ENCODE measurements around the gene MIEN1. TPM values are rescaled to one million over a fixed set of nuclear protein-coding genes. Genes with fewer than 3 reads are reported as not detected.
"Not testable (repeated sequence)": the region's sequence is repeated elsewhere in the genome, so short reads cannot be mapped to it uniquely, and the experiment has no call there.

MIEN1 gene
- total RNA-seq, 2 donors from 2014 or later, result 46.5 to 119 TPM

DNA sequence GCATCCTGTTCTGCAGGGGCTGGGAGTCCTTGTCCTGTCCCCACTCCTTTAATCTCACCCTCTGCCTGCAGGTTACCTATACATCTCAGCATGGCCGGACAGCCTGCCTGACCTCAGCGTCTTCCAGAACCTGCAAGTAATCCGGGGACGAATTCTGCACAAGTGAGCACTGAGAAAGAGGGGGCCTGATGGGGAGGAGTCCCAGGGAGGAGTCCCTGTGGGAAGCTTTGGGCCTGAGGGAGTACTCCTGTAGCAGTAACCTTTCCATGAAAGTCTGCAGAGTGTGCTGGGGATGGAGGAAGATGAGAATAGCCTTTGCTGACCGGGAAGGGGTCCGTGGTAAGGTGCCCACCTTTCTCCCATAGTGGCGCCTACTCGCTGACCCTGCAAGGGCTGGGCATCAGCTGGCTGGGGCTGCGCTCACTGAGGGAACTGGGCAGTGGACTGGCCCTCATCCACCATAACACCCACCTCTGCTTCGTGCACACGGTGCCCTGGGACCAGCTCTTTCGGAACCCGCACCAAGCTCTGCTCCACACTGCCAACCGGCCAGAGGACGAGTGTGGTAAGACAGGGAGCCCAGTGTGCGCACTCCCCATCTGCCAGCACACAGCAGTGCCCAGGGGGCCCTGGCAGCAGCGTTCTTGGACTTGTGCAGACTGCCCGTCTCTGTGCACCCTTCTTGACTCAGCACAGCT, 14.8 kb downstream of the MIEN1 start:
- no peaks in the 10 kb centered on the region for H3K27me3 ChIP-seq (replicated peaks; ENCODE audit: insufficient read depth)
- peaks cover 6 to 9% of the 10 kb centered on the region in 2 donors for H3K36me3 ChIP-seq
- peak overlapping the region; percentile 82 to 88 for H3K27ac ChIP-seq
- DNase-seq (ENCODE audit: low spot score), result no peak
- intact Hi-C loops (cut with DNase I), result no loop called here
- H3K4me1 ChIP-seq (replicated peaks), result peaks cover 15% of the 10 kb centered on the region
- H3K4me3 ChIP-seq, result no peak overlapping the region
- TF ChIP-seq POLR2A (IDR thresholded peaks at IDR 0.05) (no peak), POLR2AphosphoS5 (IDR thresholded peaks at IDR 0.05) (no peak)
- TF ChIP-seq, protein P1, sequence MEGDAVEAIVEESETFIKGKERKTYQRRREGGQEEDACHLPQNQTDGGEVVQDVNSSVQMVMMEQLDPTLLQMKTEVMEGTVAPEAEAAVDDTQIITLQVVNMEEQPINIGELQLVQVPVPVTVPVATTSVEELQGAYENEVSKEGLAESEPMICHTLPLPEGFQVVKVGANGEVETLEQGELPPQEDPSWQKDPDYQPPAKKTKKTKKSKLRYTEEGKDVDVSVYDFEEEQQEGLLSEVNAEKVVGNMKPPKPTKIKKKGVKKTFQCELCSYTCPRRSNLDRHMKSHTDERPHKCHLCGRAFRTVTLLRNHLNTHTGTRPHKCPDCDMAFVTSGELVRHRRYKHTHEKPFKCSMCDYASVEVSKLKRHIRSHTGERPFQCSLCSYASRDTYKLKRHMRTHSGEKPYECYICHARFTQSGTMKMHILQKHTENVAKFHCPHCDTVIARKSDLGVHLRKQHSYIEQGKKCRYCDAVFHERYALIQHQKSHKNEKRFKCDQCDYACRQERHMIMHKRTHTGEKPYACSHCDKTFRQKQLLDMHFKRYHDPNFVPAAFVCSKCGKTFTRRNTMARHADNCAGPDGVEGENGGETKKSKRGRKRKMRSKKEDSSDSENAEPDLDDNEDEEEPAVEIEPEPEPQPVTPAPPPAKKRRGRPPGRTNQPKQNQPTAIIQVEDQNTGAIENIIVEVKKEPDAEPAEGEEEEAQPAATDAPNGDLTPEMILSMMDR (IDR thresholded peaks at IDR 0.05), result no peak
- H3K9me3 ChIP-seq, result no peaks in the 10 kb centered on the region
- 85% methylated on average over 18 of the region's 18 CpGs for WGBS

DNA sequence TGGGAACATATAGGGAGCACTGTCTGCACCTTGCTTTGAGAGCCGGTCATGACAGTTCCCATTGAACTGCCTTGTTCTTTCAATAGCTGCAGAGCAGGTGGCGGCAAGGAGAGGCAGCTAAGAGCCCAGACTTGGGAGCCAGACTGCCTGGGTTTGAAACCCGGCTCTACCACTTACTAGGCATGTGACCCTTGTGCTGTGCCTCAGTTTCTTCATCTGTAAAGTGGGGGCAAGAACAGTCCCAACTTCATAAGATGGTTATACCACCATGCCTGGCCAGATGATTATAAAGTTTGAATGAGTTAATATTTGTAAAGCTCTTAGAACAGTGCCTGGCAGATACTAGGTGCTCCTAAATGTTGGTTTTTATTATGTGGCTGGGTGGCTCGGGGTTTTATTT, 16.1 kb downstream of the MIEN1 start:
- H3K4me3 ChIP-seq, result no peak overlapping the region
- TF ChIP-seq POLR2AphosphoS5 (IDR thresholded peaks at IDR 0.05) (no peak), POLR2A (IDR thresholded peaks at IDR 0.05) (no peak)
- TF ChIP-seq, protein P1 (IDR thresholded peaks at IDR 0.05), result no peak

DNA sequence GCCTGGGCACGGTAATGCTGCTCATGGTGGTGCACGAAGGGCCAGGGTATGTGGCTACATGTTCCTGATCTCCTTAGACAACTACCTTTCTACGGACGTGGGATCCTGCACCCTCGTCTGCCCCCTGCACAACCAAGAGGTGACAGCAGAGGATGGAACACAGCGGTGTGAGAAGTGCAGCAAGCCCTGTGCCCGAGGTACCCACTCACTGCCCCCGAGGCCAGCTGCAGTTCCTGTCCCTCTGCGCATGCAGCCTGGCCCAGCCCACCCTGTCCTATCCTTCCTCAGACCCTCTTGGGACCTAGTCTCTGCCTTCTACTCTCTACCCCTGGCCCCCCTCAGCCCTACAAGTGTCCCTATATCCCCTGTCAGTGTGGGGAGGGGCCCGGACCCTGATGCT, 18.5 kb downstream of the MIEN1 start:
- peaks cover 7 to 28% of the 10 kb centered on the region in 2 donors for H3K36me3 ChIP-seq
- DNase-seq (ENCODE audit: low spot score), result no peak
- H3K9me3 ChIP-seq, result no peaks in the 10 kb centered on the region
- no peak overlapping the region for H3K27ac ChIP-seq
- intact Hi-C loops (cut with DNase I), result no loop called here
- no peaks in the 10 kb centered on the region for H3K27me3 ChIP-seq (replicated peaks; ENCODE audit: insufficient read depth)
- TF ChIP-seq, protein P1 (IDR thresholded peaks at IDR 0.05), result no peak
- TF ChIP-seq POLR2AphosphoS5 (IDR thresholded peaks at IDR 0.05) (no peak), POLR2A (IDR thresholded peaks at IDR 0.05) (no peak)
- no peak overlapping the region for H3K4me3 ChIP-seq
- H3K4me1 ChIP-seq (replicated peaks), result peaks cover 24% of the 10 kb centered on the region
- 87% methylated on average over 10 of the region's 10 CpGs for WGBS

More for the DNA sequence above, 16.1 kb downstream of the MIEN1 start:
- no peaks in the 10 kb centered on the region for H3K27me3 ChIP-seq (replicated peaks; ENCODE audit: insufficient read depth)
- H3K27ac ChIP-seq, result no peak overlapping the region
- intact Hi-C loops (cut with DNase I), result no loop called here
- peaks cover 15% of the 10 kb centered on the region for H3K4me1 ChIP-seq (replicated peaks)
- peaks cover 7 to 20% of the 10 kb centered on the region in 2 donors for H3K36me3 ChIP-seq
- DNase-seq (ENCODE audit: low spot score), result no peak
- H3K9me3 ChIP-seq, result no peaks in the 10 kb centered on the region
- WGBS, result 86% methylated on average over 4 of the region's 4 CpGs

DNA sequence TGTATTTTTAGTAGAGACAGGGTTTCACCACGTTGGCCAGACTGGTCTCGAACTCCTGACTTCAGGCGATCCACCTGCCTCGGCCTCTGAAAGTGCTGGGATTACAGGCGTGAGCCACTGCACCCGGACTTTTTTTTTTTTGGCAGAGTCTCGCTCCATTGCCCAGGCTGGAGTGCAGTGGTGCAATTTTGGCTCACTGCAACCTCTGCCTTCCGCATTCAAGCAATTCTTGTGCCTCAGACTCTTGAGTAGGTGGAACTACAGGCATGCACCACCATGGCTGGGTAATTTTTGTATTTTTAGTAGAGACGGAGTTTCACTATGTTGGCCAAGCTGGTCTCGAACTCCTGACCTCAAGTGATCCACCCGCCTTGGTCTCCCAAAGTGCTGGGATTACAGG, 19.3 kb downstream of the MIEN1 start:
- not testable (repeated sequence) for DNase-seq (ENCODE audit: low spot score)
- 94% methylated on average over 11 of the region's 11 CpGs for WGBS

DNA sequence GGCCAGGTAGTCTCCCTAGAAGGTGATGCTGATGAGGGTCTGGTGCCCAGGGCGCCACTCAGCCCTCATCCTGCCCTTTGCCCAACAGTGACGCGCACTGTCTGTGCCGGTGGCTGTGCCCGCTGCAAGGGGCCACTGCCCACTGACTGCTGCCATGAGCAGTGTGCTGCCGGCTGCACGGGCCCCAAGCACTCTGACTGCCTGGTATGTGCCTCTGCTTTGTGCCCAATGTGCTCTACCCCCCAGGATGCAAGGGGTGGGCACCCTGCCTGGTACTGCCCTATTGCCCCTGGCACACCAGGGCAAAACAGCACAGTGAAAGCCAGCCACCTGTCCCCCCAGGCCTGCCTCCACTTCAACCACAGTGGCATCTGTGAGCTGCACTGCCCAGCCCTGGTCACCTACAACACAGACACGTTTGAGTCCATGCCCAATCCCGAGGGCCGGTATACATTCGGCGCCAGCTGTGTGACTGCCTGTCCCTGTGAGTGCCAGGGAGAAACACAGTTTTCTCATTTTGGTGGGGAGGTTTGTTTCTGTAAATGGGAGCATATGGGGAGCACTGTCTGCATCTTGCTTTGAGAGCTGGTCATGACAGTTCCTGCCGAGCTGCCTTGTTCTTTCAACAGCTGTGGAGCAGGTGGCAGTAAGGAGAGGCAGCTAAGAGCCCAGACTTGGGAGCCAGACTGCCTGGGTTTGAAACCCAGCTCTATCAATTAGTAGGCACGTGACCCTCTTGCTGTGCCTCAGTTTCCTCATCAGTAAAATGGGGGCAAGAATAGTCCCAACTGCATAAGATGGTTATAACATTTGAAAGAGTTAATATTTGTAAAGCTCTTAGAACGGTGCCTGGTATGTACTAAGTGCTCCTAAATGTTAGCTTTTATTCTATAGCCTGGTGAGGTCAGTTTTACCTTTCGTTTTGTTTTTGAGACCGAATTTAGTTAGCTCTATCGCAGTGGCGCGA, 20.1 kb downstream of the MIEN1 start:
- H3K4me1 ChIP-seq (replicated peaks), result peaks cover 21% of the 10 kb centered on the region
- no peak overlapping the region for H3K4me3 ChIP-seq
- H3K36me3 ChIP-seq, result peaks cover 7 to 28% of the 10 kb centered on the region in 2 donors
- H3K27me3 ChIP-seq (replicated peaks; ENCODE audit: insufficient read depth), result no peaks in the 10 kb centered on the region
- TF ChIP-seq POLR2AphosphoS5 (IDR thresholded peaks at IDR 0.05) (no peak), POLR2A (IDR thresholded peaks at IDR 0.05) (no peak)
- TF ChIP-seq, protein P1 (IDR thresholded peaks at IDR 0.05), result no peak
- DNase-seq (ENCODE audit: low spot score), result no peak
- WGBS, result 89% methylated on average over 20 of the region's 20 CpGs
- no peak overlapping the region for H3K27ac ChIP-seq
- no peaks in the 10 kb centered on the region for H3K9me3 ChIP-seq
- intact Hi-C loops (cut with DNase I), result no loop called here

More for the DNA sequence above, 19.3 kb downstream of the MIEN1 start:
- intact Hi-C loops (cut with DNase I); H3K9me3 ChIP-seq; H3K4me3 ChIP-seq; H3K27me3 ChIP-seq (replicated peaks; ENCODE audit: insufficient read depth); H3K27ac ChIP-seq: not testable (repeated sequence)
- H3K4me1 ChIP-seq (replicated peaks), result peaks cover 24% of the 10 kb centered on the region
- peaks cover 7 to 28% of the 10 kb centered on the region in 2 donors for H3K36me3 ChIP-seq

Data from prostate gland (tissue), 2 donors.